MM.1S (cell line): ENCODE measurements around the gene PRX.

Experiments used
- DNase-seq: peaks from one replicate; pipeline ENCODE4 v3.0.0-alpha.2; 2015
- H2AFZ ChIP-seq: fragments of 300-600 bp; sonication (generic); 2 replicates; pipeline ENCODE4 v1.6.0; 2016; ENCODE audit warnings: antibody characterized with exemption, low read length
- H3F3A ChIP-seq: fragments of 300-600 bp; sonication (generic); 2 replicates; pipeline ENCODE4 v1.6.1; 2016; ENCODE audit warnings: mild to moderate bottlenecking, antibody characterized with exemption, low read length, moderate library complexity, mixed read lengths; ENCODE audit not compliant: insufficient read depth
- H3K27ac ChIP-seq: fragments of 300-600 bp; sonication (generic); 2 replicates; pipeline ENCODE4 v1.5.1; 2016; ENCODE audit warnings: mild to moderate bottlenecking, low read length
- H3K27me3 ChIP-seq: fragments of 300-600 bp; sonication (generic); replicated peaks from 2 replicates; pipeline ENCODE4 v1.6.0; 2016; ENCODE audit warnings: low read length; ENCODE audit not compliant: insufficient read depth
- H3K36me3 ChIP-seq: fragments of 300-600 bp; sonication (generic); replicated peaks from 2 replicates; pipeline ENCODE4 v1.6.1; 2016; ENCODE audit warnings: mild to moderate bottlenecking, low read length, mixed read lengths; ENCODE audit not compliant: insufficient read depth
- H3K4me1 ChIP-seq: fragments of 300-600 bp; sonication (generic); 2 replicates; pipeline ENCODE4 v1.6.1; 2016; ENCODE audit warnings: low read length, mixed read lengths
- H3K4me2 ChIP-seq: fragments of 300-600 bp; sonication (generic); 2 replicates; pipeline ENCODE4 v1.6.0; 2016; ENCODE audit warnings: low read depth, low read length
- H3K4me3 ChIP-seq: fragments of 300-600 bp; sonication (generic); 2 replicates; pipeline ENCODE4 v1.5.1; 2016; ENCODE audit warnings: low read length, mixed read lengths
- H3K79me2 ChIP-seq: fragments of 300-600 bp; sonication (generic); 2 replicates; pipeline ENCODE4 v1.6.1; 2016; ENCODE audit warnings: mixed run types, low read length, mixed read lengths
- H3K9ac ChIP-seq: fragments of 300-600 bp; sonication (generic); 2 replicates; pipeline ENCODE4 v1.6.1; 2016; ENCODE audit warnings: low read length, mixed read lengths
- H3K9me2 ChIP-seq: fragments of 300-600 bp; sonication (generic); replicated peaks from 2 replicates; pipeline ENCODE4 v1.6.1; 2016; ENCODE audit warnings: mild to moderate bottlenecking, low read length, mixed read lengths; ENCODE audit not compliant: insufficient read depth
- H3K9me3 ChIP-seq: fragments of 300-600 bp; sonication (generic); replicated peaks from 2 replicates; pipeline ENCODE4 v1.6.1; 2016; ENCODE audit warnings: mild to moderate bottlenecking, low read length, mixed read lengths; ENCODE audit not compliant: insufficient read depth
- H4K20me1 ChIP-seq: fragments of 300-600 bp; sonication (generic); 2 replicates; pipeline ENCODE4 v1.6.1; 2016; ENCODE audit warnings: mild to moderate bottlenecking, low read length, moderate library complexity, mixed read lengths; ENCODE audit not compliant: insufficient read depth
- EZH2 ChIP-seq: fragments of 300-600 bp; sonication (generic); optimal IDR thresholded peaks from 2 replicates; pipeline ENCODE3; 2017; ENCODE audit warnings: low read depth, mild to moderate bottlenecking, antibody characterized with exemption, low read length, mixed read lengths
- EZH2phosphoT487 ChIP-seq: fragments of 300-600 bp; sonication (generic); IDR thresholded peaks from 2 replicates; pipeline ENCODE4 v1.6.1; 2018; ENCODE audit warnings: antibody characterized with exemption, low read length
- TF ChIP-seq, protein P1 (sequence below): fragments of 300-600 bp; sonication (generic); IDR thresholded peaks from 2 replicates; pipeline ENCODE4 v1.5.1; 2016; ENCODE audit warnings: antibody characterized with exemption, low read length, mixed read lengths

PRX gene

DNA sequence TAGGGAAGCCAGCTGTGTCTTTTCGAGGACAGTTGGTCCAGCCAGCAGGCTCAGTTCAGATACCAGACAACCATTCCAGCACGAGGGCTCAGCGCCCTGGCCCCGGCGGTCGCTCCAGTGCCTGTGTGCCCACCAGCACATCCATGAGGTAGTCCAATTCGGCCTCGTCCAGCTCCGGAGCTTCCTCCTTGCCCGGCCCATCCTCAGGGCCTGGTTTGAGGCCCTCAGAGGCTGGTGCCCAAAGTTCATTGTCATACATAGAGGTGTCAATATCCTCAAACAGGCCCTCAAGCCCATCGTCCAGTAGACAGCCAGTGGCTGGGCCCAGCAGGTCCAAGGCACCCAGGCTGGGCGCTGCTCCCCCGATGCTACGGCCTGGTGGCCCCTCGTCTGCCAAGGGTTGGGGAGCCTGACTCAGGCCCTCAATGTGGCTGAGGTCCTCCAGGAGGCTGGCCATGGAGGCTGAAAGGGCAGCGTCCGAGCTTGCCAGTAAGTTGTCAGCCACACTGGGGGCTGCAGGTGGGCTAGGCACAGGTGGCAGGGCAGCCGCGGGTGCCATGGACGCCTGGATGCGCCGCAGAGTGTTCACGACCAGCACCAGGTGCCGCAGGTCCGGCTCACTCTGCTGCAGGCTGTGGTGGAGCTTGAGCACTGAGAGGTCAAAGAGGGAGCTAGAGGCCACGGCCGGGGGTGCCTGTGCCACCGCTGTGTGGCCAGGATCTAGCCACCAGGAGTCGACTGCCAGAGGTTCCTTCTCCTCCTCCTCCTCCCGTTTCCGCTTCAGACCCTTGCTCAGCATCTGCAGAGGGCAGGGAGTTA, 9.8 kb upstream of the PRX start:
- Histone ChIP-seq H3K9me3 (no peaks in the 10 kb centered on the region), H3K27me3 (no peaks in the 10 kb centered on the region; the same call in 1 of the 2 replicates), H3K4me2 (no peak overlapping the region), H2AFZ (no peak overlapping the region), H3F3A (peaks cover 5% of the 10 kb centered on the region), H3K9me2 (no peaks in the 10 kb centered on the region), H3K36me3 (no peaks in the 10 kb centered on the region), H3K9ac (no peak overlapping the region), H4K20me1 (no peaks in the 10 kb centered on the region), H3K27ac (no peak overlapping the region), H3K4me1 (peaks cover 7% of the 10 kb centered on the region), H3K4me3 (no peak overlapping the region), H3K79me2 (peaks cover 4% of the 10 kb centered on the region)
- no peak for DNase-seq
- TF ChIP-seq EZH2 (no peak), EZH2phosphoT487 (no peak)
- TF ChIP-seq, protein P1, sequence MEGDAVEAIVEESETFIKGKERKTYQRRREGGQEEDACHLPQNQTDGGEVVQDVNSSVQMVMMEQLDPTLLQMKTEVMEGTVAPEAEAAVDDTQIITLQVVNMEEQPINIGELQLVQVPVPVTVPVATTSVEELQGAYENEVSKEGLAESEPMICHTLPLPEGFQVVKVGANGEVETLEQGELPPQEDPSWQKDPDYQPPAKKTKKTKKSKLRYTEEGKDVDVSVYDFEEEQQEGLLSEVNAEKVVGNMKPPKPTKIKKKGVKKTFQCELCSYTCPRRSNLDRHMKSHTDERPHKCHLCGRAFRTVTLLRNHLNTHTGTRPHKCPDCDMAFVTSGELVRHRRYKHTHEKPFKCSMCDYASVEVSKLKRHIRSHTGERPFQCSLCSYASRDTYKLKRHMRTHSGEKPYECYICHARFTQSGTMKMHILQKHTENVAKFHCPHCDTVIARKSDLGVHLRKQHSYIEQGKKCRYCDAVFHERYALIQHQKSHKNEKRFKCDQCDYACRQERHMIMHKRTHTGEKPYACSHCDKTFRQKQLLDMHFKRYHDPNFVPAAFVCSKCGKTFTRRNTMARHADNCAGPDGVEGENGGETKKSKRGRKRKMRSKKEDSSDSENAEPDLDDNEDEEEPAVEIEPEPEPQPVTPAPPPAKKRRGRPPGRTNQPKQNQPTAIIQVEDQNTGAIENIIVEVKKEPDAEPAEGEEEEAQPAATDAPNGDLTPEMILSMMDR = no peak

DNA sequence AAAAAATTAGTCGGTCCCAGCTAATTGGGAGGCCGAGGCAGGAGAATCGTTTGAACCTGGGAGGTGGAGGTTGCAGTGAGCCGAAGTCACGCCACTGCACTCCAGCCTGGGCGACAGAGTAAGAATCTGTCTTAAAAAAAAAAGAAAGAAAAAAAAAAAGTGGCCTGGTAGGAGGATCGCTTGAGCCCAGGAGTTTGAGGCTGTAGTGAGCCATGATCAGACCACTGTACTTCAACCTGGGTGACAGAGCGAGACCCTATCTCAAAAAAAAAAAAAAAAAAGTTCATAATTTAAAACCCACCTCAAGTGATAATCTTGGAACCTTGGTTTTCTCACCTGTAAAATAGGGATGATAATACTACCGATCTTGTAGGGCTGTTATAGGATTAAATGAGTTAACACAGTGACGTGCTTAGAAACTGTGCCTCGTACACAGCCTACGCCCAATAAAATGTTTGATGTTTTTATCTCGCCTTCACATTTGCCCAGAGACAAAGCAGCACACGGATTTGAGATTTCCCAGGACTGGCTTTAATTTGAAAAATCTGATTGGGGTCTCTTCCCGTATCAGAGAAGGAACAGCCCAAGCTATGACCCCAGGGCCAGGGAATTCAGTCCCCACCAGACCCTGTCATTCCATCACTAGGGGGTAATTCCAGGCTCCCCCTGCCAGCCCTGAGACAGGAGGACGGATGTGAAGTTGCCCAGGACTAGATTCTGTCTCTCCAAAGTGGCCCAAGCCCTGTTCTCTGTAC, 9.0 kb upstream of the PRX start:
- H3K9me3 ChIP-seq = no peaks in the 10 kb centered on the region
- no peak overlapping the region for H3K9ac ChIP-seq
- H3F3A ChIP-seq = peaks cover 5% of the 10 kb centered on the region
- TF ChIP-seq, protein P1 = no peak
- TF ChIP-seq EZH2phosphoT487 (no peak), EZH2 (no peak)
- no peak overlapping the region for H3K4me3 ChIP-seq
- no peaks in the 10 kb centered on the region for H4K20me1 ChIP-seq
- DNase-seq = no peak
- no peaks in the 10 kb centered on the region for H3K36me3 ChIP-seq
- peak overlapping the region; percentile 95; the same call in 1 of the 2 replicates for H3K4me2 ChIP-seq
- H2AFZ ChIP-seq = no peak overlapping the region
- peaks cover 7% of the 10 kb centered on the region for H3K4me1 ChIP-seq
- H3K27me3 ChIP-seq = no peaks in the 10 kb centered on the region; the same call in 1 of the 2 replicates
- peaks cover 4% of the 10 kb centered on the region for H3K79me2 ChIP-seq
- H3K27ac ChIP-seq = no peak overlapping the region
- H3K9me2 ChIP-seq = no peaks in the 10 kb centered on the region

DNA sequence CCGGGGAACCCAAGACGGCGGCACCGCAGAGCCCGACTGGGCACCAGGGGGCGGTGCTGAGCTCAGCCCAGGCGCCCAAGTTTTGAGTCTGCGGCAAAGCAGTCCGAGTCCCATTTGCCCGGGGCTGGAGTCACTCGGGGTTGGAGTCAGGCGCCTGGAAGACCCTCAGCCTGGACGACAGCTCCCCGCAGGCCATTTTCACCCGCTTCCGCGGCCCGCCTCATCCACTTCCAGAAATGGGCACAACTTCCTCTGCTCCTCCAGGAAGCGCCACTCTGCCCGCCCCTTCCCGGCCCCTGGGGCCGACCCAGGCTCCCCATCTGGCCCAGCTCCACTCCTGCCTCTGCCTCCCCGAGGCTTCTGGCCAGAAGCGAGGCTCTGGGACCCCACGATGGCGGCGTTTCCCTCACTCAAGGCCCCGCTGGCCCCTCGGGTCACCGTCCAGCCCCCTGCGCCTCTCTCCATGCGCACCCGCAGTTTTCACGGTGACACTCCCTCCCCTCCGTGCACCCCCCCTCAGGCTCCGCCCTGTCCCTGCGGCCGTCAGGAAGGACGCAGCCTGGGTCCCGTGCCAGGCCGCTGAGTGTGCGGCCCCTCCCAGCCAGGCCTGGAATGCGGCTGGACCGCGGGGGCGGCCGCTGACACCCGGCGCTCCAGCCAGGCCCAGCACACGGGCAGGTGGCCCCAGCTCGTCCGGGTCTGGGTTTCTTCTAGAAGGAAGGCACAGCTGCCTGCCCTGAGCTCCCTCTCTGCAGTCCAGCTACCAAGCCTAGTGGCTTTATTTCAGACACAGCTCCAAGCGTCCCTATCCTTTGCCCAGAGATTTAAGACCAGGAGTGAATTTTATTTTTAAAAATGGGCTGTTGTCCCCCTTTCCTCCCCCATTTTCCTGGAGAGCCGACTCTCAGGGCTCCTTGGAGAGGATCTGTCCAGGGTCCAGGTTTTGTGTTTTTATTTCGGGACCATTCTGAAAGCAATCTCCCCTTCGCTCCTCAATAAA, 7.9 kb upstream of the PRX start:
- H3K79me2 ChIP-seq = peaks cover 4% of the 10 kb centered on the region

More for the DNA sequence above, 7.9 kb upstream of the PRX start:
- Histone ChIP-seq H3K27me3 (no peaks in the 10 kb centered on the region; the same call in 1 of the 2 replicates), H3K9me2 (no peaks in the 10 kb centered on the region), H4K20me1 (no peaks in the 10 kb centered on the region), H2AFZ (peak overlapping the region; percentile 88), H3K4me3 (peak overlapping the region; percentile 79), H3K9me3 (no peaks in the 10 kb centered on the region), H3K4me1 (peaks cover 7% of the 10 kb centered on the region), H3K36me3 (no peaks in the 10 kb centered on the region), H3K9ac (peak overlapping the region; percentile 78), H3F3A (peaks cover 5% of the 10 kb centered on the region), H3K27ac (peak overlapping the region; percentile 80), H3K4me2 (peak overlapping the region; percentile 95)
- peak; percentile 83 for DNase-seq
- no peak for TF ChIP-seq EZH2
- TF ChIP-seq, protein P1 = peak; percentile 92
